DND-41 (cell line): Measurements from ENCODE around the gene OR10AG1.

ENCODE experiments used
- ATAC-seq: fragments of 200-7000 bp; cut with Tn5 transposase; 3 replicates; pipeline ENCODE4 v1.9.1; 2021; ENCODE audit warnings: low read depth; ENCODE audit not compliant: insufficient read depth
- DNase-seq: peaks from one replicate; pipeline ENCODE4 v3.0.0-alpha.2; 2020
- H2AFZ ChIP-seq: 2 replicates; pipeline ENCODE4 v1.6.0; 2012; ENCODE audit warnings: low read depth, low read length
- H3K27ac ChIP-seq: 2 replicates; pipeline ENCODE4 v1.5.1; 2012; ENCODE audit warnings: low read length, inconsistent platforms
- H3K27me3 ChIP-seq: fragments of 200-600 bp; sonication (generic); 2 replicates; pipeline ENCODE4 v1.6.0; 2012; ENCODE audit warnings: low read length, mild to moderate bottlenecking, inconsistent platforms; ENCODE audit not compliant: insufficient read depth, poor library complexity
- H3K36me3 ChIP-seq: 2 replicates; pipeline ENCODE4 v1.5.1; 2012; ENCODE audit warnings: low read length, inconsistent platforms; ENCODE audit not compliant: insufficient read depth
- H3K4me1 ChIP-seq: 2 replicates; pipeline ENCODE4 v1.5.1; 2012; ENCODE audit warnings: mild to moderate bottlenecking, low read length; ENCODE audit not compliant: insufficient read depth
- H3K4me2 ChIP-seq: 2 replicates; pipeline ENCODE4 v1.6.0; 2012; ENCODE audit warnings: mild to moderate bottlenecking, moderate library complexity, low read length, inconsistent platforms; ENCODE audit not compliant: insufficient read depth
- H3K4me3 ChIP-seq, 2 experiments: fragments of 200-600 bp in 1 of 2; shearing (Covaris generic) in 1 of 2; 2 replicates each; pipeline ENCODE4 v1.5.1; 2012 to 2016; ENCODE audit warnings: inconsistent platforms in 2 of 2, low read length in 2 of 2, mild to moderate bottlenecking in 2 of 2, low read depth in 1 of 2, moderate library complexity in 1 of 2
- H3K79me2 ChIP-seq: 2 replicates; pipeline ENCODE4 v1.6.0; 2012; ENCODE audit warnings: low read length, inconsistent platforms; ENCODE audit not compliant: insufficient read depth
- H3K9ac ChIP-seq: 2 replicates; pipeline ENCODE4 v1.6.0; 2012; ENCODE audit warnings: low read depth, mild to moderate bottlenecking, inconsistent platforms, low read length, moderate library complexity
- H3K9me3 ChIP-seq: 2 replicates; pipeline ENCODE4 v1.5.1; 2012; ENCODE audit warnings: low read length, moderate library complexity, mild to moderate bottlenecking, inconsistent platforms; ENCODE audit not compliant: insufficient read depth, severe bottlenecking
- H4K20me1 ChIP-seq: 2 replicates; pipeline ENCODE4 v1.6.0; 2012; ENCODE audit warnings: low read length; ENCODE audit not compliant: insufficient read depth
- EZH2 ChIP-seq: IDR thresholded peaks from 3 replicates; pipeline ENCODE4 v1.6.1; 2012; ENCODE audit warnings: borderline replicate concordance, low read depth, mild to moderate bottlenecking, moderate library complexity, low read length, inconsistent platforms; ENCODE audit not compliant: severe bottlenecking
- TF ChIP-seq, protein P1 (sequence below): IDR thresholded peaks from 2 replicates; pipeline ENCODE4 v1.5.1; 2012; ENCODE audit warnings: borderline replicate concordance, low read length, moderate library complexity, mild to moderate bottlenecking; ENCODE audit not compliant: poor library complexity, severe bottlenecking; ENCODE audit errors: extremely low read depth

OR10AG1 gene

GRCh38 chr11:55970935-55971334 lies 1.2 kb upstream of the OR10AG1 start:
- Histone ChIP-seq H3K4me1 (no peaks in the 10 kb centered on the region), H3K27ac (no peak overlapping the region), H3K36me3 (no peaks in the 10 kb centered on the region), H3K4me2 (no peak overlapping the region), H2AFZ (no peak overlapping the region), H3K9me3 (no peaks in the 10 kb centered on the region), H4K20me1 (no peaks in the 10 kb centered on the region), H3K4me3 (no peak overlapping the region), H3K79me2 (no peaks in the 10 kb centered on the region), H3K9ac (no peak overlapping the region), H3K27me3 (no peaks in the 10 kb centered on the region)
- TF ChIP-seq, protein P1, sequence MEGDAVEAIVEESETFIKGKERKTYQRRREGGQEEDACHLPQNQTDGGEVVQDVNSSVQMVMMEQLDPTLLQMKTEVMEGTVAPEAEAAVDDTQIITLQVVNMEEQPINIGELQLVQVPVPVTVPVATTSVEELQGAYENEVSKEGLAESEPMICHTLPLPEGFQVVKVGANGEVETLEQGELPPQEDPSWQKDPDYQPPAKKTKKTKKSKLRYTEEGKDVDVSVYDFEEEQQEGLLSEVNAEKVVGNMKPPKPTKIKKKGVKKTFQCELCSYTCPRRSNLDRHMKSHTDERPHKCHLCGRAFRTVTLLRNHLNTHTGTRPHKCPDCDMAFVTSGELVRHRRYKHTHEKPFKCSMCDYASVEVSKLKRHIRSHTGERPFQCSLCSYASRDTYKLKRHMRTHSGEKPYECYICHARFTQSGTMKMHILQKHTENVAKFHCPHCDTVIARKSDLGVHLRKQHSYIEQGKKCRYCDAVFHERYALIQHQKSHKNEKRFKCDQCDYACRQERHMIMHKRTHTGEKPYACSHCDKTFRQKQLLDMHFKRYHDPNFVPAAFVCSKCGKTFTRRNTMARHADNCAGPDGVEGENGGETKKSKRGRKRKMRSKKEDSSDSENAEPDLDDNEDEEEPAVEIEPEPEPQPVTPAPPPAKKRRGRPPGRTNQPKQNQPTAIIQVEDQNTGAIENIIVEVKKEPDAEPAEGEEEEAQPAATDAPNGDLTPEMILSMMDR, result no peak
- no peak for TF ChIP-seq EZH2
- ATAC-seq (no peak), DNase-seq (no peak)

DNA sequence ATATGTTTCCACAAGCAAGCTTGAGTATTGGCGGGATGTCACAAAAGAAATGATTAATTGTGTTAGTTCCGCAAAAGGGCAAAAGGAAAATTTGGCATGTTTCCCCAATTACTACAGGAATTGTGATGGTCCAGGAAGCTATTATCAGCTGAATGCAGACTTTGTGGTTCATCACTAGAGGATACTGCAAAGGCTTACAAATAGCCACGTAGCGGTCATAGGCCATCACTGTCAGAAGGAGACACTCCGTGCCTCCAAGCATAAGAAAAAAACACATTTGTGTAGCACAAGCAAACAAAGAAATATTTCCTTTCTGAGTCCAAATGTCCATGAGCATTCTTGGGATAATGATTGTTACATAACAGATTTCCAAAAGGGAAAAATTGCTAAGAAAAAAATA lies 1.8 kb downstream of the OR10AG1 start:
- no peaks in the 10 kb centered on the region for H4K20me1 ChIP-seq
- no peak overlapping the region for H2AFZ ChIP-seq
- H3K4me3 ChIP-seq, result no peak overlapping the region
- no peak overlapping the region for H3K4me2 ChIP-seq
- H3K4me1 ChIP-seq, result no peaks in the 10 kb centered on the region
- DNase-seq, result no peak
- no peaks in the 10 kb centered on the region for H3K27me3 ChIP-seq
- no peaks in the 10 kb centered on the region for H3K79me2 ChIP-seq
- no peak overlapping the region for H3K9ac ChIP-seq
- H3K36me3 ChIP-seq, result no peaks in the 10 kb centered on the region
- TF ChIP-seq EZH2, result no peak
- TF ChIP-seq, protein P1, result no peak
- no peak overlapping the region for H3K27ac ChIP-seq
- H3K9me3 ChIP-seq, result no peaks in the 10 kb centered on the region
- ATAC-seq, result no peak

GRCh38 chr11:55966391-55966790 lies 3.4 kb downstream of the OR10AG1 start:
- H3K27me3 ChIP-seq, result no peaks in the 10 kb centered on the region
- ATAC-seq, result no peak
- no peak overlapping the region for H2AFZ ChIP-seq
- H3K4me1 ChIP-seq, result no peaks in the 10 kb centered on the region
- H3K79me2 ChIP-seq, result no peaks in the 10 kb centered on the region
- H3K4me2 ChIP-seq, result no peak overlapping the region
- no peak overlapping the region for H3K4me3 ChIP-seq
- H3K9ac ChIP-seq, result no peak overlapping the region
- TF ChIP-seq EZH2, result no peak
- TF ChIP-seq, protein P1, result no peak
- no peak overlapping the region for H3K27ac ChIP-seq
- no peaks in the 10 kb centered on the region for H4K20me1 ChIP-seq
- H3K9me3 ChIP-seq, result no peaks in the 10 kb centered on the region
- no peak for DNase-seq
- no peaks in the 10 kb centered on the region for H3K36me3 ChIP-seq

DNA sequence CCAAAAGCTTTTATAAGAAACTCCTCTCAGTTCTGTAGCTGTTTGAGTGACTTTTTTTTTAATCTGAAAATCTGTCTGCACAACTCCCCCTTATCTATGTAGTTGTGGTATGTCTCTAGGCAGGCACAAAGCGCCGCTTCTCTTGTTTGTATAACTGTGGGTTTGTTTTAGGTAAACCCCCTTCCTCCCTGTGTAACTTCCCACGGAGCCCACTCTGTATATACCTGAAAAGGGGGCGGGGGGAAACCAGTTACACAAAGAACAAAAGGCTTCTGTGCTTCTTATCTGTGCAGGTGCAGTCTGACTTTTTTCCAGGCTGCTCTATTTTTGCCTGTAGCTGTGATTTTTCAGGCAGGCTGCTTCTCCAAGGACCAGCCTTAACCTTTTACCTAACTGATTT lies 13.2 kb downstream of the OR10AG1 start:
- ATAC-seq, result no peak
- Histone ChIP-seq H3K9me3 (no peaks in the 10 kb centered on the region), H3K9ac (no peak overlapping the region), H3K36me3 (no peaks in the 10 kb centered on the region), H4K20me1 (no peaks in the 10 kb centered on the region), H2AFZ (no peak overlapping the region), H3K4me3 (no peak overlapping the region), H3K4me2 (no peak overlapping the region), H3K79me2 (no peaks in the 10 kb centered on the region), H3K4me1 (no peaks in the 10 kb centered on the region), H3K27me3 (no peaks in the 10 kb centered on the region), H3K27ac (no peak overlapping the region)
- TF ChIP-seq, protein P1, result no peak
- DNase-seq, result no peak
